ENCODE measurements around the gene STEAP3.
"Not testable (repeated sequence)": the region's sequence is repeated elsewhere in the genome, so short reads cannot be mapped to it uniquely, and the experiment has no call there.

The STEAP3 gene

GRCh38 chr2:119265693-119266066 lies 42.0 kb downstream of the STEAP3 start:
- DNase-seq, result no peak

- no peak for DNase-seq
These were observed 42.5 kb downstream of the STEAP3 start for GRCh38 chr2:119266091-119266589.

- DNase-seq, result no peak
These were observed 44.0 kb downstream of the STEAP3 start for GRCh38 chr2:119267604-119268003.

- no peak for DNase-seq
These were observed 53.2 kb downstream of the STEAP3 start for GRCh38 chr2:119276864-119277263.

GRCh38 chr2:119278385-119278784 lies 54.8 kb downstream of the STEAP3 start:
- DNase-seq, result not testable (repeated sequence)

GRCh38 chr2:119278946-119279345 lies 55.3 kb downstream of the STEAP3 start:
- DNase-seq, result no peak

GRCh38 chr2:119279666-119280065 lies 56.0 kb downstream of the STEAP3 start:
- DNase-seq, result no peak

GRCh38 chr2:119280680-119281079 lies 57.0 kb downstream of the STEAP3 start:
- no peak for DNase-seq

- peak; percentile 50 to 61 for DNase-seq
These were observed 58.7 kb downstream of the STEAP3 start for GRCh38 chr2:119282146-119282995.

GRCh38 chr2:119282996-119283511 lies 59.4 kb downstream of the STEAP3 start:
- no peak for DNase-seq

- DNase-seq, result no peak
These were observed 60.3 kb downstream of the STEAP3 start for GRCh38 chr2:119283873-119284331.

- no peak for DNase-seq
These were observed 63.0 kb downstream of the STEAP3 start for GRCh38 chr2:119286661-119287060.

GRCh38 chr2:119288576-119288975 lies 64.9 kb downstream of the STEAP3 start:
- DNase-seq, result no peak

- DNase-seq, result no peak
These were observed 65.5 kb downstream of the STEAP3 start for GRCh38 chr2:119289093-119289492.

GRCh38 chr2:119289642-119290041 lies 66.0 kb downstream of the STEAP3 start:
- no peak for DNase-seq

- peak; percentile 25 to 40 for DNase-seq
These were observed 67.4 kb downstream of the STEAP3 start for GRCh38 chr2:119290859-119291587.

- DNase-seq, result no peak
These were observed 68.0 kb downstream of the STEAP3 start for GRCh38 chr2:119291588-119292167.

- DNase-seq, result no peak
These were observed 68.6 kb downstream of the STEAP3 start for GRCh38 chr2:119292226-119292625.

GRCh38 chr2:119293254-119293653 lies 69.6 kb downstream of the STEAP3 start:
- no peak for DNase-seq

GRCh38 chr2:119293900-119294299 lies 70.3 kb downstream of the STEAP3 start:
- no peak for DNase-seq

GRCh38 chr2:119294671-119295070 lies 71.0 kb downstream of the STEAP3 start:
- no peak for DNase-seq

GRCh38 chr2:119295688-119296375 lies 72.2 kb downstream of the STEAP3 start:
- DNase-seq, result no peak

GRCh38 chr2:119301413-119301812 lies 77.8 kb downstream of the STEAP3 start:
- no peak for DNase-seq

Measured in AML-193 (cell line).